Astrocyte (in vitro differentiated cells and primary cell): ENCODE data around the gene PRKCA. TPM values are rescaled to one million over a fixed set of nuclear protein-coding genes. Genes with fewer than 3 reads are reported as not detected.

Experiments used
- DNase-seq: peaks from one replicate; pipeline ENCODE4 v3.0.0-alpha.2; 2010; ENCODE audit warnings: low read depth
- FAIRE-seq: peaks from 2 replicates; lab custom pipeline; 2011; peaks lifted over from hg19 to GRCh38; lab: Jason Lieb, UNC
- H2AFZ ChIP-seq: 2 replicates; pipeline ENCODE4 v1.6.0; 2012; ENCODE audit warnings: low read depth, low read length, inconsistent platforms
- H3K27ac ChIP-seq: 2 replicates; pipeline ENCODE4 v1.5.1; 2011; ENCODE audit warnings: low read depth, low read length, inconsistent platforms
- H3K27me3 ChIP-seq: 2 replicates; pipeline ENCODE4 v1.6.0; 2011; ENCODE audit warnings: low read length, inconsistent platforms; ENCODE audit not compliant: insufficient read depth
- H3K36me3 ChIP-seq: 2 replicates; pipeline ENCODE4 v1.5.1; 2011; ENCODE audit warnings: low read length, inconsistent platforms; ENCODE audit not compliant: insufficient read depth
- H3K4me1 ChIP-seq: 2 replicates; pipeline ENCODE4 v1.5.1; 2011; ENCODE audit warnings: low read length, inconsistent platforms; ENCODE audit not compliant: insufficient read depth
- H3K4me2 ChIP-seq: 2 replicates; pipeline ENCODE4 v1.6.0; 2012; ENCODE audit warnings: low read length, inconsistent platforms
- H3K4me3 ChIP-seq: 2 replicates; pipeline ENCODE4 v1.5.1; 2011; ENCODE audit warnings: low read depth, mild to moderate bottlenecking, low read length, inconsistent platforms; ENCODE audit not compliant: insufficient read depth
- H3K79me2 ChIP-seq: 2 replicates; pipeline ENCODE4 v1.6.0; 2012; ENCODE audit warnings: mild to moderate bottlenecking, low read length, inconsistent platforms; ENCODE audit not compliant: insufficient read depth
- H3K9ac ChIP-seq: 2 replicates; pipeline ENCODE4 v1.6.0; 2012; ENCODE audit warnings: mild to moderate bottlenecking, low read length, inconsistent platforms
- H3K9me3 ChIP-seq: 2 replicates; pipeline ENCODE4 v1.5.1; 2012; ENCODE audit warnings: low read depth, mild to moderate bottlenecking, low read length, inconsistent platforms; ENCODE audit not compliant: insufficient read depth
- H4K20me1 ChIP-seq: 2 replicates; pipeline ENCODE4 v1.6.0; 2012; ENCODE audit warnings: low read length, inconsistent platforms; ENCODE audit not compliant: insufficient read depth
- H3K27ac Mint-ChIP-seq: one replicate; pipeline ENCODE4 v1.8.0; 2021; ENCODE audit warnings: mild to moderate bottlenecking, mixed read lengths; ENCODE audit not compliant: unreplicated experiment
- H3K27me3 Mint-ChIP-seq: one replicate; pipeline ENCODE4 v1.8.0; 2021; ENCODE audit warnings: low read depth, mixed read lengths; ENCODE audit not compliant: unreplicated experiment
- H3K36me3 Mint-ChIP-seq: one replicate; pipeline ENCODE4 v1.8.0; 2021; ENCODE audit warnings: low read depth, mixed read lengths; ENCODE audit not compliant: unreplicated experiment
- H3K4me1 Mint-ChIP-seq: one replicate; pipeline ENCODE4 v1.8.0; 2021; ENCODE audit warnings: low read depth, mixed read lengths; ENCODE audit not compliant: unreplicated experiment
- H3K4me3 Mint-ChIP-seq: one replicate; pipeline ENCODE4 v1.8.0; 2021; ENCODE audit warnings: mild to moderate bottlenecking, moderate library complexity, mixed read lengths; ENCODE audit not compliant: unreplicated experiment
- H3K9me3 Mint-ChIP-seq: one replicate; pipeline ENCODE4 v1.8.0; 2021; ENCODE audit warnings: mild to moderate bottlenecking, mixed read lengths; ENCODE audit not compliant: unreplicated experiment
- EZH2 ChIP-seq: IDR thresholded peaks from 2 replicates; pipeline ENCODE4 v1.6.1; 2012; ENCODE audit warnings: mild to moderate bottlenecking, low read length, inconsistent platforms; ENCODE audit not compliant: insufficient read depth
- total RNA-seq: library from RNA; stranded (reverse); gene quantifications from 2 replicates; pipeline ENCODE4 v1.2.1, GENCODE V29; 2021
- TF ChIP-seq, protein P1 (sequence below): IDR thresholded peaks from 2 replicates; pipeline ENCODE4 v1.5.1; 2011; ENCODE audit warnings: low read depth, mild to moderate bottlenecking, inconsistent platforms, low read length, moderate library complexity; ENCODE audit not compliant: insufficient read depth

PRKCA gene
- total RNA-seq, 1 donor from 2014 or later: 49.9 TPM

DNA sequence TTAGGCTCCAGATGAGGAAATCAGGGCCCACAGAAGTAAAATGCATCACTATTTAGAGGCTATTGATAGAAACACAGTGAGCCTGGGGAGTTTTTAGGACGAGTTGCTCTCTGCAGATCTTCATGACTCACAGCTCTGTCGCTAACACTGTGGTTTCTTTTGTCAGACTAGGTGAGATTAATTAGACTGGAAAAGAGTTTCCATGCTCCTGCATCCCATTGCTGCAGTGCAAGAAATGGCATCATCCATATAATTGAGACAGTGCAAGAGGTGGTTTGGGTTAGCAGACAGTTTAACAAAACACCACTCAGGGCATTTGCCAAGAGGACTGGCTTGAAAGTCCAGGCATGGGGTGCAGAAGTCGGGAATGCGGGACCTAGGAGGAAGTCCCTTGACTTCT, 333.7 kb downstream of the PRKCA start:
- H4K20me1 ChIP-seq: peaks cover 40% of the 10 kb centered on the region
- Mint-ChIP-seq H3K4me3 (no peak overlapping the region), H3K27me3 (no peaks in the 10 kb centered on the region), H3K36me3 (no peaks in the 10 kb centered on the region), H3K27ac (no peak overlapping the region), H3K4me1 (peaks cover 13% of the 10 kb centered on the region), H3K9me3 (no peaks in the 10 kb centered on the region)
- peak; percentile 98 for DNase-seq
- no peak overlapping the region for H3K27ac ChIP-seq
- H3K4me1 ChIP-seq: peaks cover 33% of the 10 kb centered on the region
- no peaks in the 10 kb centered on the region for H3K79me2 ChIP-seq
- no peak overlapping the region for H3K4me3 ChIP-seq
- TF ChIP-seq, protein P1, sequence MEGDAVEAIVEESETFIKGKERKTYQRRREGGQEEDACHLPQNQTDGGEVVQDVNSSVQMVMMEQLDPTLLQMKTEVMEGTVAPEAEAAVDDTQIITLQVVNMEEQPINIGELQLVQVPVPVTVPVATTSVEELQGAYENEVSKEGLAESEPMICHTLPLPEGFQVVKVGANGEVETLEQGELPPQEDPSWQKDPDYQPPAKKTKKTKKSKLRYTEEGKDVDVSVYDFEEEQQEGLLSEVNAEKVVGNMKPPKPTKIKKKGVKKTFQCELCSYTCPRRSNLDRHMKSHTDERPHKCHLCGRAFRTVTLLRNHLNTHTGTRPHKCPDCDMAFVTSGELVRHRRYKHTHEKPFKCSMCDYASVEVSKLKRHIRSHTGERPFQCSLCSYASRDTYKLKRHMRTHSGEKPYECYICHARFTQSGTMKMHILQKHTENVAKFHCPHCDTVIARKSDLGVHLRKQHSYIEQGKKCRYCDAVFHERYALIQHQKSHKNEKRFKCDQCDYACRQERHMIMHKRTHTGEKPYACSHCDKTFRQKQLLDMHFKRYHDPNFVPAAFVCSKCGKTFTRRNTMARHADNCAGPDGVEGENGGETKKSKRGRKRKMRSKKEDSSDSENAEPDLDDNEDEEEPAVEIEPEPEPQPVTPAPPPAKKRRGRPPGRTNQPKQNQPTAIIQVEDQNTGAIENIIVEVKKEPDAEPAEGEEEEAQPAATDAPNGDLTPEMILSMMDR: no peak
- no peak for TF ChIP-seq EZH2
- H3K9me3 ChIP-seq: no peaks in the 10 kb centered on the region
- no peak overlapping the region for H3K9ac ChIP-seq
- FAIRE-seq: peak; percentile 50
- H3K27me3 ChIP-seq: no peaks in the 10 kb centered on the region
- no peaks in the 10 kb centered on the region for H3K36me3 ChIP-seq
- no peak overlapping the region for H2AFZ ChIP-seq
- H3K4me2 ChIP-seq: peak overlapping the region; percentile 9

DNA sequence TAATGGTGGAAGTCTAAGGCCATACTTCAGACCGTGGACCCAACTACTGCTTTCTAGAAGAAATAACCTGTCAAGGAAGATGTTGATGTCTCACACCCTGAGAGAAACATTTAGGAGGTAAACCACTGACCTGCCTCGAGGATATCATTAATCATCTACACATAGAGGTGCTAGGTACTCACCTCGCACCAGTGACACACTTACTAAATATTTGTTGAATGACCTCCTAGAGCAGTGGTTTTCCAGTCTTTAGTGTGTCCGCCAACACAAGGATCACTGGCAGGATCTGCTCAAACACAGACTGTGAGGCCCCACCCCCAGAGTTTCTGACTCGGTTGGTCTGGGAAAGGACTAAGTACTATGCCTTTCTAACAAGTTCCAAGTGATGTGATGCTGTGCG, 335.1 kb downstream of the PRKCA start:
- Histone ChIP-seq H2AFZ (no peak overlapping the region), H3K4me1 (peaks cover 33% of the 10 kb centered on the region), H3K4me3 (no peak overlapping the region), H3K9me3 (no peaks in the 10 kb centered on the region), H3K9ac (no peak overlapping the region), H3K36me3 (no peaks in the 10 kb centered on the region), H3K79me2 (no peaks in the 10 kb centered on the region), H3K27ac (no peak overlapping the region), H3K27me3 (no peaks in the 10 kb centered on the region), H4K20me1 (peaks cover 40% of the 10 kb centered on the region), H3K4me2 (peak overlapping the region; percentile 4)
- Mint-ChIP-seq H3K4me3 (no peak overlapping the region), H3K27ac (no peak overlapping the region), H3K27me3 (no peaks in the 10 kb centered on the region), H3K36me3 (peaks cover 6% of the 10 kb centered on the region), H3K4me1 (peaks cover 13% of the 10 kb centered on the region), H3K9me3 (no peaks in the 10 kb centered on the region)
- TF ChIP-seq EZH2: no peak
- TF ChIP-seq, protein P1: no peak
- FAIRE-seq (no peak), DNase-seq (peak; percentile 91)

DNA sequence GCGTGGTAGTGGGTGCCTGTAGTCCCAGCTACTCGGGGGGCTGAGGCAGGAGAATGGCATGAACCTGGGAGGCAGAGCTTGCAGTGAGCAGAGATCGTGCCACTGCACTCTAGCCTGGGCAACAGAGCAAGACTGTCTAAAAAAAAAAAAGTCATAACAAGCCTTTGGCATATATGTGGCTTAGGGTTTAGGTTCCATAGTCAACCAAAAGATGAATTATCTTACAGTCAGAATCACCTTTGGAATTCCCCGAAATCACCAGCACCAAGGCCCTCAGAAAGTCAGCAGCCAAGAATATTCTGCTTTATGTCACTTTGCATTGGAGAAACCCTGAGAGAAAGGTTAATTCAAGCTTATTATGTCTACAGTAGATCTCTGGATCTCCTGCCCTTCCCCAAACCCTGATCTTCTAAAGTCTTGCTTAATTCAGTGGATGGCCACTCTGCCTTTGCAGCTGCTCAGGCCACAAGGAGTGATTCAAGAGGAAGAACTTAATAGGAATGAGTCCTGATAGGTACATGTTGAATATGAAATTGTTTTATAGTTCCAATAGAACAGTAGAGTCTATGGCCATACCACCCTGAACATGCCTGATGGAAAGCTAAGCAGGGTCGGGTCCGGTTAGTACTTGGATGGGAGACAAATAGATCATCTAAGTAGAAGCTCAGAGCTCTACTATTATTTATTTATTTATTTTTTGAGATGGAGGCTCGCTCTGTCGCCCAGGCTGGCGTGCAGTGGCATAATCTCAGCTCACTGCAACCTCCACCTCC, 336.5 kb downstream of the PRKCA start:
- Mint-ChIP-seq H3K4me1 (peaks cover 13% of the 10 kb centered on the region), H3K4me3 (no peak overlapping the region), H3K36me3 (peaks cover 7% of the 10 kb centered on the region), H3K27me3 (no peaks in the 10 kb centered on the region), H3K9me3 (no peaks in the 10 kb centered on the region), H3K27ac (no peak overlapping the region)
- TF ChIP-seq, protein P1: no peak
- no peak for TF ChIP-seq EZH2
- Histone ChIP-seq H3K4me1 (peaks cover 27% of the 10 kb centered on the region), H3K4me3 (no peak overlapping the region), H3K79me2 (no peaks in the 10 kb centered on the region), H3K27me3 (no peaks in the 10 kb centered on the region), H4K20me1 (peaks cover 28% of the 10 kb centered on the region), H3K27ac (no peak overlapping the region), H3K4me2 (no peak overlapping the region), H3K9ac (no peak overlapping the region), H3K36me3 (no peaks in the 10 kb centered on the region), H3K9me3 (no peaks in the 10 kb centered on the region), H2AFZ (no peak overlapping the region)
- FAIRE-seq: no peak
- DNase-seq: no peak
